Urothelium cell line (cell line): Measurements from ENCODE around the gene HS6ST3.

Experiments used
- DNase-seq: peaks from one replicate; pipeline ENCODE4 v3.0.0; 2011; ENCODE audit warnings: low spot score, mixed read lengths
- FAIRE-seq: peaks from 2 replicates; lab custom pipeline; 2011; peaks lifted over from hg19 to GRCh38; lab: Jason Lieb, UNC

HS6ST3 gene

DNA sequence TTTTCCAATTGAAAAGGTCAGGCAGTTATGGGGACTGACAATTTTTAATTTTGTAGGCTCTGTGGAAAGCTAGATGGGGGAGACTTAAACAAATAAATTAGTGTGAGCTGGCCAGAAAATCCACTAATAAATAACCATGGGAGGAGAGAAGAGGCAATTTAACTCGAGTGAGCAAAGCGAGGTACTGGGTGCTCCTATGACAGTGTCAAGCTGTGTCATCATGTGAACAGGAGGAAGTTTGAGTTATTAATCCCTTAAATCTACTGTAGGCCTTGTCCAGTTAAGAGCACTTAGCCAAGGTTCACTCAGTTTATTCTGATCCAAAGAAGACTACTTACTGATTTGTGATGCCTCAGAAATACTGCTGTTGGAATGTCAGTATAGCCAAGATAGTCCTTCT lies 781.6 kb downstream of the HS6ST3 start:
- DNase-seq (no peak), FAIRE-seq (no peak)

DNA sequence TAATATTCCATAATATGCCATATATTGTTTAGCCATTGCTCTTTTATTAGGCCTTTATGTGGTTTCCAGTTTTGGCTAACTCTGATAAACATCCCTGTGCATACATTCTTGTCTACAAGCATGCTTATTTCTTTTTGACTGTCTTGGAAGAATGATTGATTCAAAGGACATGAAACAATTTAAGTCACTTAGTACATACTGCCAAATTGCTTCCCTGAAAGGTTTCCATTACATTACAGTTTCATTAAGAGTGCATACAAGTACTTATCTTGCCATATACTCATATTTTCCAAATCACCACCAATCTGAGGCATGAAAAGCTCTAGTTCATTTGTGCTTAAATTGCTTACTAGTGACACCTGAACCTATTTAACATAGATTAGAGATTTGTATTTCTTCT lies 790.5 kb downstream of the HS6ST3 start:
- no peak for DNase-seq
- no peak for FAIRE-seq
